NCI-H128 (cell line): ENCODE results near the gene ECI1.

Source experiments
- DNase-seq: peaks from one replicate; lab custom pipeline; 2025; ENCODE audit not compliant: unreplicated experiment; lab: John Stamatoyannopoulos, UW

The ECI1 gene

GRCh38 chr16:2234813-2235170, 16.6 kb downstream of the ECI1 start:
- DNase-seq: no peak

GRCh38 chr16:2233872-2234812, 17.2 kb downstream of the ECI1 start:
- DNase-seq: peak; percentile 51

- DNase-seq: no peak
Observed at GRCh38 chr16:2233046-2233775, 18.2 kb downstream of the ECI1 start.

- no peak for DNase-seq
Observed at GRCh38 chr16:2232094-2232990, 19.0 kb downstream of the ECI1 start.

DNA sequence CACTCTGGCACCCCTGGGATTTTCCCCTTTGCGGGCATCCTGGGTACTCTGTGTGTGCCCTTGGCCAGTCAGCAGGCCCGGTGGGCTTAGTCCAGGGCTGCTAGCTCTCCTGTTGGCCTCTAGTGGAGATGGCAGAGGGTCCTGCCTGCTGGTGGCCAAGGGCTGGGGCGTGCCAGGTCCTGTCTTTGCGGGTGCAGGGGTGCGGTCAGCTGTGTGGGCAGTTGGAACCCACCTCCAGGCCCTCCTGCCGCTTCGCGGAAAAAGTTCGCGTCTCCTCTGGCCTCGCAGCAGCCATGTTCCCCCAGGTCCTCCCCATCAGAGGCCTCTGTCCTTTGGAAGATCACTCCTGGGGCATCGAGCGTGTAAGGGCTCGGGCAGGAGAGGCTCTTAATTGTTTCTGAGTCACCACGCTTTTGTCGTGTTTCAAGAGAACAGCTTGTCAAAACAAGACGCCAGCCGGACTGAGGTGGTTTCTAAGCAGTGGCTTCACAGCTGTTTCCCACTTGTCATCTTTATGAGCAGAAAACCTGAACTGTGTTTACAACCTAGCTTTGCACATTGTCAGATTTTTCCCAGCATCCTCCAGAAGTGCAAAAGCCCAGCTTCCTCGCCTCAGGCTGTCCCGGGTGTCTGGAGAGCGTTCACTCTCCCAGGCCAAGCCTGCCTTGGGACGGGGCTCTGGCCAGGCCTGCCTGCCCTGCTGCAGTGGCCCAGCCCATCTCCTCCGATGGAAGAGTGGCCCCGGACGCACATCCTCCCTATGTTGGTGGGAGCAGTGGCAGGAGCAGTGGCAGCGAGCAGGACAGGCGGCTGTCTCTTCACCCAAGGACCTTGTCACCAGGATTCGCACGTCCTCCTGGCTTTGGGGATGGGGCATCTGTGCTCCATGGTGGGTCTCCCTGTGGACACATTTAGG, 20.1 kb downstream of the ECI1 start:
- DNase-seq: no peak

GRCh38 chr16:2230376-2230775, 21.0 kb downstream of the ECI1 start:
- DNase-seq: no peak

GRCh38 chr16:2229632-2230250, 21.6 kb downstream of the ECI1 start:
- DNase-seq: no peak

- no peak for DNase-seq
Observed at GRCh38 chr16:2229091-2229490, 22.3 kb downstream of the ECI1 start.

DNA sequence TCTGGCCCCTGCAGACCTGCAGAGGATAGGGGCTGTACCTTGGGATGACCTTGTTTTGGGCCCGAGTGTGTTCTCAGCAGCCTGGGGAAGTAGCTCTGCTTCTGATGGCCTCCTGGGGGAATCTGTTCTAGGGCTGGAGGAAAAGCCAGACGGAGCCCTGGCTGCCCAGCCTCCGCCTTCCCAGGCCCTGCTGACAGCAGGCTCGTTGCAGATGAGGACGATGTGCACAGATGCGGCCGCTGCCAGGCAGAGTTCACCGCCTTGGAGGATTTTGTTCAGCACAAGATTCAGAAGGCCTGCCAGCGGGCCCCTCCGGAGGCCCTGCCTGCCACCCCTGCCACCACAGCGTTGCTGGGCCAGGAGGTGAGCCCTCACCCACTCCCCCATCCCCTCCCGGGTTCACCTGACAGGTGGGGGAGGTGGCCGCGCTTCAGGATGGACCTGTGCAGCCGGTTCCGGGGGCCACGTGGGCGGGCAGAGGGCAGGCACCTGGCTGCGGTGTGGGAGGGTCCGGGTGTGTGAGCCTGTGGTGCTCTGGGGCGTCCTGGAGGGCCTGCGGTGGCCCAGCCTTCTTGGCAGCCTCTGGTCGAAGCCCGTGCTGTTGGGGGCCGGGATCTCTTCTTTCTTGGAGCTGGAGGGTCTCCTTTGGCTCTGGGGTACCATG, 23.1 kb downstream of the ECI1 start:
- no peak for DNase-seq

GRCh38 chr16:2226918-2227317, 24.5 kb downstream of the ECI1 start:
- DNase-seq: no peak

- no peak for DNase-seq
Observed at GRCh38 chr16:2226245-2226793, 25.1 kb downstream of the ECI1 start.

DNA sequence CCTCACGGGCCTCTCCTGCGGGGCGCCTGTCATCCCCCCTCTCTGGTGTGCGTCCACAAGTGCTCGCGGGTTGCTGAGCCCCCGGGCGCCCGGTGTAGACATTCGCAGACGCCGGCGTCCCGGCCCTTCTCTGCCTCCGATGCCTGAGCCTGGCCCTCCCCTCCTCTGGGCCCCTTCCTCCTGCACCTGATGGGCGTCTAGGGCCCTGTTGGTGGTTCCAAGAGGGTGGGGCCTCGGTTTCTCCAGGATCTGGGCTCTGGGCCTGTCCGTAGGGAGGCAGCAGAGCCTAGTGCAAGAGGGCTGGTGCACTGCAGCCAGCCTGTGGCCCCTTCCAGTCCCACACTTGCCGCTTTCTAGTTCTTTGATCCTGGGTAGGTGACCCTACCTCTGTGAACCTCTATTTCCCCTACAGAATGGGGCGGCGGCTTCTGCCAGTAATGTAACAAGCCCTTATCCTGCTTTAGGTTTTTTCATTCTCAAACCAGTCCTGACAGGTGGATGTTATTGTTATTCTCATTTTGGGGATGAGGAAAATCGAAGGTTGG, 27.4 kb downstream of the ECI1 start:
- DNase-seq: no peak

GRCh38 chr16:2223221-2223941, 28.0 kb downstream of the ECI1 start, which contains the start of gene E4F1:
Gene E4F1, plus strand, starts transcription at chr16:2223591. Its CDS starts 23 bp downstream, at chr16:2223614.
- peak; percentile 90 for DNase-seq

GRCh38 chr16:2216330-2216729, 35.1 kb downstream of the ECI1 start:
- DNase-seq: no peak

GRCh38 chr16:2214719-2214968, 36.7 kb downstream of the ECI1 start, which contains the start of gene PGP:
Gene PGP, minus strand, starts transcription at chr16:2214840. Its CDS starts 63 bp downstream, at chr16:2214777.
- no peak for DNase-seq

GRCh38 chr16:2213817-2214718, 37.3 kb downstream of the ECI1 start:
- no peak for DNase-seq
